Mammary epithelial cell (primary cell): ENCODE measurements around the gene ADAM12.

Experiments
- CTCF ChIP-seq, 2 donors: IDR thresholded peaks in 1 of 2; conservative IDR thresholded peaks in 1 of 2; 2 replicates each; pipeline ENCODE4 v1.5.1; 2011 to 2012; ENCODE audit warnings: inconsistent platforms in 2 of 2, low read length in 2 of 2, mild to moderate bottlenecking in 2 of 2, control low read depth in 1 of 2, low read depth in 1 of 2; ENCODE audit not compliant: insufficient read depth in 1 of 2; ENCODE audit errors: extremely low read depth in 1 of 2
- EZH2 ChIP-seq: IDR thresholded peaks from 2 replicates; pipeline ENCODE4 v1.6.1; 2012; ENCODE audit warnings: low read length, inconsistent platforms, borderline replicate concordance

GRCh38 chr10:126393076-126393475, 4.8 kb upstream of the ADAM12 start:
- no peak for TF ChIP-seq CTCF (conservative IDR thresholded peaks at IDR 0.05 in 1 of 2, IDR thresholded peaks at IDR 0.05 in 1 of 2; ENCODE audit: extremely low read depth in 1 of 2, insufficient read depth in 1 of 2, low read depth in 1 of 2, low read length in 2 of 2)
- no peak for TF ChIP-seq EZH2
